ENCODE results near the gene CENPT.

CENPT gene

DNA sequence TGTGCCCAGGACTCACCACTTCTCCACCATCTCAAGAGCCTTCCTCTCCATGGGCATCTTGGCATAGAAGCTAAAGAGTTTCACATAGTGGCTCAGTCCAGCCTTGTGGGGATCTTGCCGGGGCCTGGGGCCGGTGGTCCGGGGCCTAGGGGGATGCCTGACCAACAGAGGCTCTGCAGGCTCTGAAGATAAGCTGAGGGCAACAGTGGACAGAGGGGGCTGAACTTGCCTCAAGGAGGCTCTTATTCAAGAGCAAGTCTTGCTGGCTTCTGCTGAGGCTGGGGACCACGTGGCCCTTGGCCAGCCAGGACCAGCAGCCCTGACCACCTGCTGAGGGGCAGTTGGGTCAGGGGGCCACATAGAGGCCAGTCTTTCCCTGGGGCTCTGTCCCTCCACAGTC, 18.8 kb downstream of the CENPT start:
- Histone ChIP-seq H3F3A (ENCODE audit: insufficient read depth) (no peaks in the 10 kb centered on the region), H3K4me3 (ENCODE audit: insufficient read depth, low read length, poor library complexity, severe bottlenecking) (no peak overlapping the region), H3K9me2 (replicated peaks; ENCODE audit: insufficient read depth, low read length) (no peaks in the 10 kb centered on the region), H3K36me3 (ENCODE audit: low read length) (no peaks in the 10 kb centered on the region), H3K9ac (ENCODE audit: low read length) (no peak overlapping the region), H3K4me2 (ENCODE audit: low read depth, low read length, poor library complexity, severe bottlenecking) (no peak overlapping the region), H2AFZ (ENCODE audit: low read depth, low read length, severe bottlenecking) (no peak overlapping the region), H3K79me2 (ENCODE audit: insufficient read depth, low read length) (peaks cover 9% of the 10 kb centered on the region; the same call in 1 of the 2 replicates), H3K27ac (ENCODE audit: low read depth, low read length) (no peak overlapping the region), H3K9me3 (ENCODE audit: insufficient read depth, low read length) (no peaks in the 10 kb centered on the region), H4K20me1 (ENCODE audit: low read depth, low read length) (no peaks in the 10 kb centered on the region), H3K27me3 (ENCODE audit: low read length) (no peaks in the 10 kb centered on the region)
- TF ChIP-seq, protein P1, sequence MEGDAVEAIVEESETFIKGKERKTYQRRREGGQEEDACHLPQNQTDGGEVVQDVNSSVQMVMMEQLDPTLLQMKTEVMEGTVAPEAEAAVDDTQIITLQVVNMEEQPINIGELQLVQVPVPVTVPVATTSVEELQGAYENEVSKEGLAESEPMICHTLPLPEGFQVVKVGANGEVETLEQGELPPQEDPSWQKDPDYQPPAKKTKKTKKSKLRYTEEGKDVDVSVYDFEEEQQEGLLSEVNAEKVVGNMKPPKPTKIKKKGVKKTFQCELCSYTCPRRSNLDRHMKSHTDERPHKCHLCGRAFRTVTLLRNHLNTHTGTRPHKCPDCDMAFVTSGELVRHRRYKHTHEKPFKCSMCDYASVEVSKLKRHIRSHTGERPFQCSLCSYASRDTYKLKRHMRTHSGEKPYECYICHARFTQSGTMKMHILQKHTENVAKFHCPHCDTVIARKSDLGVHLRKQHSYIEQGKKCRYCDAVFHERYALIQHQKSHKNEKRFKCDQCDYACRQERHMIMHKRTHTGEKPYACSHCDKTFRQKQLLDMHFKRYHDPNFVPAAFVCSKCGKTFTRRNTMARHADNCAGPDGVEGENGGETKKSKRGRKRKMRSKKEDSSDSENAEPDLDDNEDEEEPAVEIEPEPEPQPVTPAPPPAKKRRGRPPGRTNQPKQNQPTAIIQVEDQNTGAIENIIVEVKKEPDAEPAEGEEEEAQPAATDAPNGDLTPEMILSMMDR (IDR thresholded peaks at IDR 0.05; ENCODE audit: insufficient read depth, low read length, poor library complexity, severe bottlenecking) = no peak
- no peak for TF ChIP-seq EZH2phosphoT487 (conservative IDR thresholded peaks at IDR 0.05; ENCODE audit: low read length)

DNA sequence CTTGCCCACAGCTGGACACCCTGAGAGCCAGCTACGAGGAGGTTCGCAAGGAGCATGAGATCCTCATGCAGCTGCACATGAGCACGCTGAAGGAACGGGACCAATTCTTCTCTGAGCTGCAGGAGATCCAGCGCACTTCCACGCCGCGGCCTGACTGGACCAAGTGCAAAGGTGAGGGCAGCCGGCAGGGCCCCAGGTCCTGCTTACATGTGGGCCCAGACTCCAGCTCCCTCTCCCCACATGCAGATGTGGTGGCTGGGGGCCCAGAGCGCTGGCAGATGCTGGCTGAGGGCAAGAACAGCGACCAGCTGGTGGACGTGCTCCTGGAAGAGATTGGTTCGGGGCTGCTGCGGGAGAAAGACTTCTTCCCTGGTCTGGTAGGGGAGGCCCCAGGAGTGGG, 21.6 kb downstream of the CENPT start:
- Histone ChIP-seq H3K27ac (ENCODE audit: low read depth, low read length) (no peak overlapping the region), H3K9me3 (ENCODE audit: insufficient read depth, low read length) (no peaks in the 10 kb centered on the region), H3K4me2 (ENCODE audit: low read depth, low read length, poor library complexity, severe bottlenecking) (no peak overlapping the region), H3K36me3 (ENCODE audit: low read length) (no peaks in the 10 kb centered on the region), H3K27me3 (ENCODE audit: low read length) (no peaks in the 10 kb centered on the region), H3K9me2 (replicated peaks; ENCODE audit: insufficient read depth, low read length) (no peaks in the 10 kb centered on the region), H2AFZ (ENCODE audit: low read depth, low read length, severe bottlenecking) (no peak overlapping the region), H3F3A (ENCODE audit: insufficient read depth) (no peaks in the 10 kb centered on the region), H3K9ac (ENCODE audit: low read length) (no peak overlapping the region), H3K4me3 (ENCODE audit: insufficient read depth, low read length, poor library complexity, severe bottlenecking) (no peak overlapping the region), H4K20me1 (ENCODE audit: low read depth, low read length) (no peaks in the 10 kb centered on the region), H3K79me2 (ENCODE audit: insufficient read depth, low read length) (no peaks in the 10 kb centered on the region)
- no peak for TF ChIP-seq EZH2phosphoT487 (conservative IDR thresholded peaks at IDR 0.05; ENCODE audit: low read length)
- TF ChIP-seq, protein P1 (IDR thresholded peaks at IDR 0.05; ENCODE audit: insufficient read depth, low read length, poor library complexity, severe bottlenecking) = no peak

DNA sequence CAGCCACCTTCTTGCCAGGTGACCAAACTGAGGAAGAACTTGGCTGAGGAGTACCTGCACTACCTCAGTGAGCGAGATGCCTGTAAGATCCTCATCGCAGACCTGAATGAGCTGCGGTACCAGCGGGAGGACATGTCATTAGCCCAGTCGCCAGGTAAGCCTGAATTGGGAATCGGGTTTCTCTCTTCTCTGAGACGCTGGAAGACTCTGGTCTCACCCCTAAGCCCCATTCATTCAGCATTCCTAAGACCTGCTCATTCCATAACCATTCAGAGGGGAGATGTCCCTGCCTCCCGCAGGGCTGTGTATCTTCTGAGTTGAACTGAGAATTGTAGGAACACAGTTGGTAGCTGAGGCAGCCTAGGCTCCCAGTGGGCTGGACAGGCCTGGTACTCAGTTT, 22.4 kb downstream of the CENPT start:
- no peaks in the 10 kb centered on the region for H3K27me3 ChIP-seq (ENCODE audit: low read length)
- TF ChIP-seq, protein P1 (IDR thresholded peaks at IDR 0.05; ENCODE audit: insufficient read depth, low read length, poor library complexity, severe bottlenecking) = no peak
- no peak for TF ChIP-seq EZH2phosphoT487 (conservative IDR thresholded peaks at IDR 0.05; ENCODE audit: low read length)

More for the DNA sequence above, 22.4 kb downstream of the CENPT start:
- Histone ChIP-seq H2AFZ (ENCODE audit: low read depth, low read length, severe bottlenecking) (no peak overlapping the region), H4K20me1 (ENCODE audit: low read depth, low read length) (no peaks in the 10 kb centered on the region), H3F3A (ENCODE audit: insufficient read depth) (no peaks in the 10 kb centered on the region), H3K9me3 (ENCODE audit: insufficient read depth, low read length) (no peaks in the 10 kb centered on the region), H3K79me2 (ENCODE audit: insufficient read depth, low read length) (no peaks in the 10 kb centered on the region), H3K4me2 (ENCODE audit: low read depth, low read length, poor library complexity, severe bottlenecking) (no peak overlapping the region), H3K4me3 (ENCODE audit: insufficient read depth, low read length, poor library complexity, severe bottlenecking) (no peak overlapping the region), H3K27ac (ENCODE audit: low read depth, low read length) (no peak overlapping the region), H3K9ac (ENCODE audit: low read length) (no peak overlapping the region), H3K36me3 (ENCODE audit: low read length) (no peaks in the 10 kb centered on the region), H3K9me2 (replicated peaks; ENCODE audit: insufficient read depth, low read length) (no peaks in the 10 kb centered on the region)
